K562 (cell line): ENCODE results near the gene SPOCK3. TPM values are rescaled to one million over a fixed set of nuclear protein-coding genes. Genes with fewer than 3 reads are reported as not detected.

Source experiments
- ATAC-seq: fragments of 200-7000 bp; cut with Tn5 transposase; 3 replicates; pipeline ENCODE4 v1.9.1; 2020; ENCODE audit warnings: moderate library complexity
- BruUV-seq: library from RNA; stranded (reverse); fragments of 400-500 nt; replicated peaks from 2 replicates; lab custom pipeline; 2021; lab: Mats Ljungman, UMichigan
- CTCF ChIA-PET: fragments of 300-600 bp; formaldehyde crosslinking; extraction: SDS; loops from one replicate; lab custom pipeline; 2021; ENCODE audit warnings: low intra/inter-chr PET ratio; lab: Yijun Ruan, JAX
- POLR2A ChIA-PET: fragments of 300-600, 350-650 bp; sonication (Branson Sonifier 250); formaldehyde crosslinking; extraction: SDS; loops from one replicate; lab custom pipeline; 2021; ENCODE audit warnings: antibody characterized with exemption, inconsistent platforms; lab: Yijun Ruan, JAX
- DNase-seq, 4 experiments: peaks; one replicate each; pipeline versions ENCODE4 v3.0.0 to v3.0.0-alpha.2; 2011 to 2018; ENCODE audit warnings: low spot score in 3 of 4, mixed read lengths in 3 of 4; ENCODE audit errors: extremely low read depth in 1 of 4
- FAIRE-seq: peaks from 2 replicates; lab custom pipeline; 2011; peaks lifted over from hg19 to GRCh38; lab: Jason Lieb, UNC
- H2AFZ ChIP-seq: 2 replicates; pipeline ENCODE4 v1.6.0; 2011; ENCODE audit warnings: low read depth, low read length, control low read depth, inconsistent platforms
- H3K27ac ChIP-seq: fragments of 200-600 bp; 3 replicates; pipeline ENCODE4 v1.8.0; 2011; ENCODE audit warnings: low read depth, mild to moderate bottlenecking, control low read depth, inconsistent platforms, low read length, moderate library complexity, mixed read lengths; ENCODE audit errors: extremely low read depth
- H3K27me3 ChIP-seq, 2 experiments: fragments of 300-600 bp in 1 of 2; 2 replicates in 1 of 2; 3 replicates in 1 of 2; pipeline versions ENCODE4 v1.6.0 to v1.8.0; 2011; ENCODE audit warnings: inconsistent platforms in 2 of 2, low read length in 2 of 2, mild to moderate bottlenecking in 1 of 2, mixed read lengths in 1 of 2, moderate library complexity in 1 of 2; ENCODE audit not compliant: control insufficient read depth in 2 of 2, insufficient read depth in 2 of 2
- H3K36me3 ChIP-seq: fragments of 300-600 bp; 3 replicates; pipeline ENCODE4 v1.8.0; 2011; ENCODE audit warnings: mild to moderate bottlenecking, low read length, inconsistent platforms; ENCODE audit not compliant: control insufficient read depth, insufficient read depth
- H3K4me1 ChIP-seq, 2 experiments: fragments of 200-600 bp in 1 of 2; replicated peaks in 1 of 2; 2 replicates in 1 of 2; 3 replicates in 1 of 2; pipeline versions ENCODE4 v1.5.1 to v1.8.0; 2011; ENCODE audit warnings: inconsistent platforms in 2 of 2, low read length in 2 of 2, mild to moderate bottlenecking in 1 of 2, mixed read lengths in 1 of 2, moderate library complexity in 1 of 2; ENCODE audit not compliant: control insufficient read depth in 2 of 2, insufficient read depth in 2 of 2
- H3K4me2 ChIP-seq: 2 replicates; pipeline ENCODE4 v1.6.1; 2011; ENCODE audit warnings: low read length, control low read depth, inconsistent platforms, mixed read lengths; ENCODE audit not compliant: insufficient read depth
- H3K4me3 ChIP-seq: fragments of 200-600 bp; sonication (generic), shearing (Covaris generic); 2 replicates; pipeline ENCODE4 v1.5.1; 2016; ENCODE audit warnings: control low read depth, inconsistent platforms
- H3K79me2 ChIP-seq: fragments of 200-600 bp; 3 replicates; pipeline ENCODE4 v1.8.0; 2011; ENCODE audit warnings: low read length, inconsistent platforms; ENCODE audit not compliant: control insufficient read depth, insufficient read depth
- H3K9ac ChIP-seq, 2 experiments: 2 replicates each; pipeline versions ENCODE4 v1.6.0 to v1.6.1; 2011; ENCODE audit warnings: low read depth in 2 of 2, low read length in 2 of 2, control low read depth in 1 of 2, inconsistent platforms in 1 of 2, mild to moderate bottlenecking in 1 of 2, mixed read lengths in 1 of 2; ENCODE audit not compliant: insufficient read depth in 1 of 2
- H3K9me1 ChIP-seq: one replicate; pipeline ENCODE4 v1.6.0; 2011; ENCODE audit warnings: inconsistent platforms, mild to moderate bottlenecking, low read length, moderate library complexity; ENCODE audit not compliant: control insufficient read depth, insufficient read depth
- H3K9me3 ChIP-seq: replicated peaks from 2 replicates; pipeline ENCODE4 v1.5.1; 2011; ENCODE audit warnings: low read depth, low read length, inconsistent platforms; ENCODE audit not compliant: control insufficient read depth, insufficient read depth
- H4K20me1 ChIP-seq: replicated peaks from 2 replicates; pipeline ENCODE4 v1.6.1; 2011; ENCODE audit warnings: low read length, inconsistent platforms, mixed read lengths; ENCODE audit not compliant: control insufficient read depth, insufficient read depth
- MCM2 ChIP-seq: fragments of 450-650 bp; IDR thresholded peaks from 2 replicates; pipeline ENCODE4 v1.6.1; 2017; ENCODE audit warnings: low read depth, mild to moderate bottlenecking
- MYC ChIP-seq, 2 experiments: fragments of 250-450 bp in 1 of 2; sonication (Bioruptor Pico) in 1 of 2; IDR thresholded peaks; 2 replicates each; pipeline versions ENCODE4 v1.5.1 to v1.6.1; 2012 to 2021; ENCODE audit warnings: low read depth in 2 of 2, borderline replicate concordance in 1 of 2, improper control_type of control experiment in 1 of 2, low read length in 1 of 2, mild to moderate bottlenecking in 1 of 2, moderate library complexity in 1 of 2
- RBM39 ChIP-seq: fragments of 200-400 bp; formaldehyde crosslinking; optimal IDR thresholded peaks from 2 replicates; pipeline ENCODE3; 2018; ENCODE audit warnings: low read depth, low read length
- SMAD2 ChIP-seq: fragments of 150-350 bp; IDR thresholded peaks from 2 replicates; pipeline ENCODE4 v1.6.1; 2014; ENCODE audit warnings: low read depth, mild to moderate bottlenecking, low read length
- SMARCB1 ChIP-seq: IDR thresholded peaks from 2 replicates; pipeline ENCODE4 v1.6.1; 2011; ENCODE audit warnings: improper control_type of control experiment, low read depth; ENCODE audit not compliant: insufficient read length
- SRSF3 ChIP-seq: fragments of 200-400 bp; formaldehyde crosslinking; IDR thresholded peaks from 2 replicates; pipeline ENCODE4 v1.6.1; 2016; ENCODE audit warnings: mild to moderate bottlenecking, low read length, moderate library complexity; ENCODE audit not compliant: insufficient read depth
- YBX1 ChIP-seq: fragments of 450-650 bp; IDR thresholded peaks from 2 replicates; pipeline ENCODE4 v1.7.1; 2016; ENCODE audit warnings: mild to moderate bottlenecking
- ZSCAN29 ChIP-seq: fragments of 450-650 bp; IDR thresholded peaks from 2 replicates; pipeline ENCODE4 v1.6.1; 2017
- in situ Hi-C: fragments of 300-500 bp; cut with MboI; formaldehyde crosslinking; loops from 4 replicates; pipeline ENCODE4 v1.15.0; 2018; ENCODE audit warnings: inconsistent platforms, mixed read lengths
- intact Hi-C: fragments of 100-400 bp; cut with micrococcal nuclease; formaldehyde crosslinking; loops from 2 replicates; pipeline ENCODE4 v1.14.2; 2022
- polyA plus RNA-seq, 8 experiments: library from polyadenylated mRNA; depleted of rRNA in 4 of 8; stranded (reverse) in 5 of 8; unstranded in 3 of 8; fragments of >200 nt; fragmentation: Nextera tagmentation in 2 of 8; fragmentation: Illumina TruSeq in 1 of 8; extraction: Ambion mirVana in 2 of 8; extraction: Trizol in 1 of 8; gene quantifications; 2 replicates each; pipeline versions ENCODE4 v1.2.1 to v1.2.3, GENCODE V29; 2011 to 2014; ENCODE audit warnings: inconsistent platforms in 1 of 8, missing spikeins in 1 of 8
- total RNA-seq, 7 experiments: library from RNA; depleted of rRNA in 6 of 7; stranded (reverse); fragments of >200 nt in 6 of 7; fragmentation: Illumina TruSeq in 2 of 7; extraction: Trizol in 2 of 7; gene quantifications; 2 replicates each; pipeline versions ENCODE4 v1.2.1 to v1.2.3, GENCODE V29; 2011 to 2021; ENCODE audit warnings: low replicate concordance in 1 of 7
- TF ChIP-seq, protein P1 (sequence below): fragments of 450-650 bp; IDR thresholded peaks from 2 replicates; pipeline ENCODE4 v1.6.1; 2016; ENCODE audit warnings: mild to moderate bottlenecking, moderate library complexity
- TF ChIP-seq, protein P2 (sequence below): fragments of 250-450 bp; sonication (Bioruptor Pico); IDR thresholded peaks from 2 replicates; pipeline ENCODE4 v1.5.1; 2021; ENCODE audit warnings: mild to moderate bottlenecking

SPOCK3 gene
- total and polyA plus RNA-seq, 9 of the 15 experiments (the other 6 are each of a cell fraction or from before 2014, with no cell fraction given) = not detected

DNA sequence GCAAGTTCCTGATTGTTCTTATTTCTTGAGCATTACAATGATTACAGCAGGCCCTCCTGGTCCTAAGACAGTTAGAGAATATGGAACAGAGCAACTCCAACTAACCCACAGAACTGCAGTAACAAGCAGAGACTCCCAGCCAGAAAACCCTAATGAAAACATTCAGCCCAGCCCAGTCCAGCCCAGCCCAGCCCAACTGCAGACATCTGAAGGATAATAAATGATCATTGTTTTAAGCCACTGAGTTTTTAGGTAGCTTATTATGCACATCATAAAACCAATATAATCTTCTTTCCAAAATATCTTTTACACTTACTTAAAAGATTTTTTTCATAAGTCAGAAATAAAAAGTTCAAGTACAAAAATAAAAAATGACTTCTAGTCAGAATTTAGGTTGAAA lies 51.3 kb downstream of the SPOCK3 start:
- in situ Hi-C loops = no loop called here
- CTCF ChIA-PET = no interaction called here

More for the DNA sequence above, 51.3 kb downstream of the SPOCK3 start:
- Histone ChIP-seq H3K36me3 (no peaks in the 10 kb centered on the region), H3K9ac (no peak overlapping the region), H3K27me3 (no peaks in the 10 kb centered on the region), H4K20me1 (no peaks in the 10 kb centered on the region), H3K27ac (no peak overlapping the region), H3K9me3 (no peaks in the 10 kb centered on the region; the same call in 1 of the 2 replicates), H3K79me2 (no peaks in the 10 kb centered on the region), H3K4me3 (no peak overlapping the region), H3K4me1 (no peaks in the 10 kb centered on the region), H3K9me1 (no peaks in the 10 kb centered on the region), H2AFZ (no peak overlapping the region), H3K4me2 (no peak overlapping the region)
- no peak for FAIRE-seq
- BruUV-seq = no TSS peak
- TF ChIP-seq SRSF3 = no peak
- TF ChIP-seq SMARCB1 = no peak
- no peak for TF ChIP-seq SMAD2
- no peak for TF ChIP-seq ZSCAN29
- no peak for TF ChIP-seq MYC (IDR thresholded peaks at IDR 0.05; ENCODE audit: low read depth, low read length)
- no peak for TF ChIP-seq MYC (CRISPR knock-in tag; IDR thresholded peaks at IDR 0.05; ENCODE audit: borderline replicate concordance, low read depth)
- TF ChIP-seq RBM39 = no peak
- TF ChIP-seq MCM2 = no peak
- no peak for TF ChIP-seq YBX1
- TF ChIP-seq, protein P1, sequence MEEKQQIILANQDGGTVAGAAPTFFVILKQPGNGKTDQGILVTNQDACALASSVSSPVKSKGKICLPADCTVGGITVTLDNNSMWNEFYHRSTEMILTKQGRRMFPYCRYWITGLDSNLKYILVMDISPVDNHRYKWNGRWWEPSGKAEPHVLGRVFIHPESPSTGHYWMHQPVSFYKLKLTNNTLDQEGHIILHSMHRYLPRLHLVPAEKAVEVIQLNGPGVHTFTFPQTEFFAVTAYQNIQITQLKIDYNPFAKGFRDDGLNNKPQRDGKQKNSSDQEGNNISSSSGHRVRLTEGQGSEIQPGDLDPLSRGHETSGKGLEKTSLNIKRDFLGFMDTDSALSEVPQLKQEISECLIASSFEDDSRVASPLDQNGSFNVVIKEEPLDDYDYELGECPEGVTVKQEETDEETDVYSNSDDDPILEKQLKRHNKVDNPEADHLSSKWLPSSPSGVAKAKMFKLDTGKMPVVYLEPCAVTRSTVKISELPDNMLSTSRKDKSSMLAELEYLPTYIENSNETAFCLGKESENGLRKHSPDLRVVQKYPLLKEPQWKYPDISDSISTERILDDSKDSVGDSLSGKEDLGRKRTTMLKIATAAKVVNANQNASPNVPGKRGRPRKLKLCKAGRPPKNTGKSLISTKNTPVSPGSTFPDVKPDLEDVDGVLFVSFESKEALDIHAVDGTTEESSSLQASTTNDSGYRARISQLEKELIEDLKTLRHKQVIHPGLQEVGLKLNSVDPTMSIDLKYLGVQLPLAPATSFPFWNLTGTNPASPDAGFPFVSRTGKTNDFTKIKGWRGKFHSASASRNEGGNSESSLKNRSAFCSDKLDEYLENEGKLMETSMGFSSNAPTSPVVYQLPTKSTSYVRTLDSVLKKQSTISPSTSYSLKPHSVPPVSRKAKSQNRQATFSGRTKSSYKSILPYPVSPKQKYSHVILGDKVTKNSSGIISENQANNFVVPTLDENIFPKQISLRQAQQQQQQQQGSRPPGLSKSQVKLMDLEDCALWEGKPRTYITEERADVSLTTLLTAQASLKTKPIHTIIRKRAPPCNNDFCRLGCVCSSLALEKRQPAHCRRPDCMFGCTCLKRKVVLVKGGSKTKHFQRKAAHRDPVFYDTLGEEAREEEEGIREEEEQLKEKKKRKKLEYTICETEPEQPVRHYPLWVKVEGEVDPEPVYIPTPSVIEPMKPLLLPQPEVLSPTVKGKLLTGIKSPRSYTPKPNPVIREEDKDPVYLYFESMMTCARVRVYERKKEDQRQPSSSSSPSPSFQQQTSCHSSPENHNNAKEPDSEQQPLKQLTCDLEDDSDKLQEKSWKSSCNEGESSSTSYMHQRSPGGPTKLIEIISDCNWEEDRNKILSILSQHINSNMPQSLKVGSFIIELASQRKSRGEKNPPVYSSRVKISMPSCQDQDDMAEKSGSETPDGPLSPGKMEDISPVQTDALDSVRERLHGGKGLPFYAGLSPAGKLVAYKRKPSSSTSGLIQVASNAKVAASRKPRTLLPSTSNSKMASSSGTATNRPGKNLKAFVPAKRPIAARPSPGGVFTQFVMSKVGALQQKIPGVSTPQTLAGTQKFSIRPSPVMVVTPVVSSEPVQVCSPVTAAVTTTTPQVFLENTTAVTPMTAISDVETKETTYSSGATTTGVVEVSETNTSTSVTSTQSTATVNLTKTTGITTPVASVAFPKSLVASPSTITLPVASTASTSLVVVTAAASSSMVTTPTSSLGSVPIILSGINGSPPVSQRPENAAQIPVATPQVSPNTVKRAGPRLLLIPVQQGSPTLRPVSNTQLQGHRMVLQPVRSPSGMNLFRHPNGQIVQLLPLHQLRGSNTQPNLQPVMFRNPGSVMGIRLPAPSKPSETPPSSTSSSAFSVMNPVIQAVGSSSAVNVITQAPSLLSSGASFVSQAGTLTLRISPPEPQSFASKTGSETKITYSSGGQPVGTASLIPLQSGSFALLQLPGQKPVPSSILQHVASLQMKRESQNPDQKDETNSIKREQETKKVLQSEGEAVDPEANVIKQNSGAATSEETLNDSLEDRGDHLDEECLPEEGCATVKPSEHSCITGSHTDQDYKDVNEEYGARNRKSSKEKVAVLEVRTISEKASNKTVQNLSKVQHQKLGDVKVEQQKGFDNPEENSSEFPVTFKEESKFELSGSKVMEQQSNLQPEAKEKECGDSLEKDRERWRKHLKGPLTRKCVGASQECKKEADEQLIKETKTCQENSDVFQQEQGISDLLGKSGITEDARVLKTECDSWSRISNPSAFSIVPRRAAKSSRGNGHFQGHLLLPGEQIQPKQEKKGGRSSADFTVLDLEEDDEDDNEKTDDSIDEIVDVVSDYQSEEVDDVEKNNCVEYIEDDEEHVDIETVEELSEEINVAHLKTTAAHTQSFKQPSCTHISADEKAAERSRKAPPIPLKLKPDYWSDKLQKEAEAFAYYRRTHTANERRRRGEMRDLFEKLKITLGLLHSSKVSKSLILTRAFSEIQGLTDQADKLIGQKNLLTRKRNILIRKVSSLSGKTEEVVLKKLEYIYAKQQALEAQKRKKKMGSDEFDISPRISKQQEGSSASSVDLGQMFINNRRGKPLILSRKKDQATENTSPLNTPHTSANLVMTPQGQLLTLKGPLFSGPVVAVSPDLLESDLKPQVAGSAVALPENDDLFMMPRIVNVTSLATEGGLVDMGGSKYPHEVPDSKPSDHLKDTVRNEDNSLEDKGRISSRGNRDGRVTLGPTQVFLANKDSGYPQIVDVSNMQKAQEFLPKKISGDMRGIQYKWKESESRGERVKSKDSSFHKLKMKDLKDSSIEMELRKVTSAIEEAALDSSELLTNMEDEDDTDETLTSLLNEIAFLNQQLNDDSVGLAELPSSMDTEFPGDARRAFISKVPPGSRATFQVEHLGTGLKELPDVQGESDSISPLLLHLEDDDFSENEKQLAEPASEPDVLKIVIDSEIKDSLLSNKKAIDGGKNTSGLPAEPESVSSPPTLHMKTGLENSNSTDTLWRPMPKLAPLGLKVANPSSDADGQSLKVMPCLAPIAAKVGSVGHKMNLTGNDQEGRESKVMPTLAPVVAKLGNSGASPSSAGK = no peak
- TF ChIP-seq, protein P2, sequence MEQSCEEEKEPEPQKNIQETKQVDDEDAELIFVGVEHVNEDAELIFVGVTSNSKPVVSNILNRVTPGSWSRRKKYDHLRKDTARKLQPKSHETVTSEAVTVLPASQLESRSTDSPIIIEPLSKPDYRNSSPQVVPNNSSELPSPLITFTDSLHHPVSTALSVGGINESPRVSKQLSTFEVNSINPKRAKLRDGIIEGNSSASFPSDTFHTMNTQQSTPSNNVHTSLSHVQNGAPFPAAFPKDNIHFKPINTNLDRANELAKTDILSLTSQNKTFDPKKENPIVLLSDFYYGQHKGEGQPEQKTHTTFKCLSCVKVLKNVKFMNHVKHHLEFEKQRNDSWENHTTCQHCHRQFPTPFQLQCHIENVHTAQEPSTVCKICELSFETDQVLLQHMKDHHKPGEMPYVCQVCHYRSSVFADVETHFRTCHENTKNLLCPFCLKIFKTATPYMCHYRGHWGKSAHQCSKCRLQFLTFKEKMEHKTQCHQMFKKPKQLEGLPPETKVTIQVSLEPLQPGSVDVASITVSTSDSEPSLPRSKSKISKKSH (CRISPR knock-in tag) = no peak
- no peak for DNase-seq
- ATAC-seq = no peak
- POLR2A ChIA-PET = no interaction called here
- intact Hi-C loops = no loop called here
